M059J (cell line): ENCODE results near the gene TYW1. TPM values are rescaled to one million over a fixed set of nuclear protein-coding genes. Genes with fewer than 3 reads are reported as not detected.
"Not testable (repeated sequence)": the region's sequence is repeated elsewhere in the genome, so short reads cannot be mapped to it uniquely, and the experiment has no call there.

ENCODE experiments used
- DNase-seq: peaks from one replicate; pipeline ENCODE4 v3.0.0-alpha.2; 2012; ENCODE audit warnings: low read depth
- total RNA-seq: library from RNA; depleted of rRNA; stranded (reverse); fragments of >200 nt; shearing (Covaris generic); gene quantifications from 2 replicates; pipeline ENCODE4 v1.2.3, GENCODE V29; 2014

Gene TYW1
- total RNA-seq, 1 experiment from 2014 or later = 20.6 TPM

GRCh38 chr7:67134912-67135311, 138.3 kb downstream of the TYW1 start:
- DNase-seq = not testable (repeated sequence)

- peak; percentile 30 for DNase-seq
Measured at GRCh38 chr7:67135617-67136486, 139.2 kb downstream of the TYW1 start.

GRCh38 chr7:67137489-67137888, 140.9 kb downstream of the TYW1 start:
- peak; percentile 55 for DNase-seq

- not testable (repeated sequence) for DNase-seq
Measured at GRCh38 chr7:67139876-67140275, 143.2 kb downstream of the TYW1 start.

- not testable (repeated sequence) for DNase-seq
Measured at GRCh38 chr7:67141001-67141400, 144.4 kb downstream of the TYW1 start.

- DNase-seq = not testable (repeated sequence)
Measured at GRCh38 chr7:67143091-67143786, 146.6 kb downstream of the TYW1 start.

- not testable (repeated sequence) for DNase-seq
Measured at GRCh38 chr7:67145581-67146193, 149.1 kb downstream of the TYW1 start.

GRCh38 chr7:67149131-67149530, 152.5 kb downstream of the TYW1 start:
- not testable (repeated sequence) for DNase-seq

- not testable (repeated sequence) for DNase-seq
Measured at GRCh38 chr7:67154374-67154773, 157.7 kb downstream of the TYW1 start.

GRCh38 chr7:67156064-67156463, 159.4 kb downstream of the TYW1 start:
- DNase-seq = not testable (repeated sequence)

- not testable (repeated sequence) for DNase-seq
Measured at GRCh38 chr7:67163285-67163684, 166.7 kb downstream of the TYW1 start.

GRCh38 chr7:67171151-67171550, 174.5 kb downstream of the TYW1 start:
- not testable (repeated sequence) for DNase-seq

- DNase-seq = not testable (repeated sequence)
Measured at GRCh38 chr7:67176730-67177129, 180.1 kb downstream of the TYW1 start.

- DNase-seq = not testable (repeated sequence)
Measured at GRCh38 chr7:67178915-67179688, 182.5 kb downstream of the TYW1 start.

- peak; percentile 27 for DNase-seq
Measured at GRCh38 chr7:67182956-67183750, 186.5 kb downstream of the TYW1 start.

- DNase-seq = not testable (repeated sequence)
Measured at GRCh38 chr7:67184912-67185659, 188.5 kb downstream of the TYW1 start.

GRCh38 chr7:67185660-67186129, 189.1 kb downstream of the TYW1 start:
- not testable (repeated sequence) for DNase-seq

- not testable (repeated sequence) for DNase-seq
Measured at GRCh38 chr7:67189160-67189559, 192.5 kb downstream of the TYW1 start.

GRCh38 chr7:67189801-67190465, 193.3 kb downstream of the TYW1 start:
- DNase-seq = not testable (repeated sequence)
